H1 (cell line): ENCODE results near the gene MEMO1. TPM values are rescaled to one million over a fixed set of nuclear protein-coding genes. Genes with fewer than 3 reads are reported as not detected.

Source experiments
- PHF8 ChIP-seq: fragments of 200-600 bp; sonication (generic); conservative IDR thresholded peaks from 2 replicates; pipeline ENCODE4 v1.7.1; 2012; ENCODE audit warnings: low read depth, mild to moderate bottlenecking, inconsistent platforms, low read length, moderate library complexity
- POU5F1 ChIP-seq: IDR thresholded peaks from 2 replicates; pipeline ENCODE4 v1.6.1; 2011; ENCODE audit warnings: low read depth, mild to moderate bottlenecking, low read length, moderate library complexity
- polyA plus RNA-seq, 7 experiments: library from polyadenylated mRNA; depleted of rRNA in 3 of 7; stranded (reverse) in 5 of 7; unstranded in 2 of 7; fragments of >200 nt in 5 of 7; fragments of 200-250 nt in 2 of 7; gene quantifications; 1 replicate in 5 of 7; 2 replicates in 1 of 7; 4 replicates in 1 of 7; pipeline versions ENCODE4 v1.2.1 to v1.2.3, GENCODE V29; 2011 to 2013; ENCODE audit warnings: missing spikeins in 2 of 7, mixed read lengths in 2 of 7
- total RNA-seq: library from RNA; stranded (reverse); fragmentation: NEBNext Ultra II Directional; extraction: Animal tissue kit (Norgen Biotek cat#: 25700); gene quantifications from 2 replicates; pipeline ENCODE4 v1.2.1, GENCODE V29; 2021

Gene MEMO1
- total and polyA plus RNA-seq, 2 of the 8 experiments (the other 6 are each of a cell fraction or from before 2014, with no cell fraction given): 26.9 to 54.7 TPM

DNA sequence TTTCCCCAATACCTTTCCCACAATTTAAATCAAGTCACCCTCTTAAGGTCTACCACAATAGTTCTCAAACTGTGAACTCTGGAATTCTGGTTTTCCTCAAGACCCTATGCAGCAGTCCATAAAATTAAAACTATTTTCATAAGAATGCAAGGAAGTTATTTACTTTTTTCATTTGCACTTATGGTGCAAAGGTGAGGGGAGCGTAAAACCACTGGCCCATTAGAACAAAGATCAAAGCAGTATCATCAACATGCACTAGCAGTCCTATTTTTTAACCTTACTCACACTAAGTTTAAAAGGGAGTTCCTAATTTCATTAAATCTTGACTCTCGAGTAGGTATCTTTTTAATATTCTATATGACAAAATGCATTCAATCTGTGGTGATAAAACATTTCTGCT, 85.3 kb downstream of the MEMO1 start (continued):
- TF ChIP-seq PHF8: no peak
- TF ChIP-seq POU5F1: no peak
